ENCODE measurements around the gene AOC2. TPM values are rescaled to one million over a fixed set of nuclear protein-coding genes. Genes with fewer than 3 reads are reported as not detected.

Gene AOC2, protein sequence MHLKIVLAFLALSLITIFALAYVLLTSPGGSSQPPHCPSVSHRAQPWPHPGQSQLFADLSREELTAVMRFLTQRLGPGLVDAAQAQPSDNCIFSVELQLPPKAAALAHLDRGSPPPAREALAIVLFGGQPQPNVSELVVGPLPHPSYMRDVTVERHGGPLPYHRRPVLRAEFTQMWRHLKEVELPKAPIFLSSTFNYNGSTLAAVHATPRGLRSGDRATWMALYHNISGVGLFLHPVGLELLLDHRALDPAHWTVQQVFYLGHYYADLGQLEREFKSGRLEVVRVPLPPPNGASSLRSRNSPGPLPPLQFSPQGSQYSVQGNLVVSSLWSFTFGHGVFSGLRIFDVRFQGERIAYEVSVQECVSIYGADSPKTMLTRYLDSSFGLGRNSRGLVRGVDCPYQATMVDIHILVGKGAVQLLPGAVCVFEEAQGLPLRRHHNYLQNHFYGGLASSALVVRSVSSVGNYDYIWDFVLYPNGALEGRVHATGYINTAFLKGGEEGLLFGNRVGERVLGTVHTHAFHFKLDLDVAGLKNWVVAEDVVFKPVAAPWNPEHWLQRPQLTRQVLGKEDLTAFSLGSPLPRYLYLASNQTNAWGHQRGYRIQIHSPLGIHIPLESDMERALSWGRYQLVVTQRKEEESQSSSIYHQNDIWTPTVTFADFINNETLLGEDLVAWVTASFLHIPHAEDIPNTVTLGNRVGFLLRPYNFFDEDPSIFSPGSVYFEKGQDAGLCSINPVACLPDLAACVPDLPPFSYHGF
- polyA plus RNA-seq (2014; cell fraction: cytosol; rRNA removed), result 0.41 TPM in 1 of 2 replicates, not detected in the other
- 0.49 and 1.3 TPM in 2 replicates for polyA plus RNA-seq (2014; cell fraction: nucleus; rRNA removed)

- no peak for DNase-seq (ENCODE audit: low spot score)
Measured at GRCh38 chr17:42844271-42844670, at the start of gene AOC2. Gene AOC2 (plus strand): TSS chr17:42844580. CDS start chr17:42844627, 47 bp downstream.

DNA sequence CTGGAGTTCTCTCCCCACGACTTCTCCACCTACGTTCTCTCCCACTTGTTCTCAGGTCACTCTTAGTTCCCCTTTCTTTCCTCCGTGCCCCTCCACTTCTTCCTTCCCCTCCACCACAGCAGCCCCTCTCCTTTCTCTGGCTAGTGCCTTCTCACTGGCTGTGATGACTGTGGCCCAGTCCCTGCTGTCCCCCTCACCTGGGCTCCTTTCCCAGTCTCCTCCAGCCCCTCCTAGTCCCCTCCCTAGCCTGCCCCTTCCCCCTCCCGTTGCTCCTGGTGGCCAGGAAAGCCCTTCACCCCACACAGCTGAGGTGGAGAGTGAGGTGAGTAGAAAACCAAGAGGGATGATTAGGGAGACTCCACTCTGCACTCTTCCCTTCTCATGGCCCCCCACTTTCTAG lies 49.3 kb upstream of the AOC2 start:
- no peak for DNase-seq (ENCODE audit: low spot score)

- no peak for DNase-seq (ENCODE audit: low spot score)
Measured at GRCh38 chr17:42795465-42795864, 48.9 kb upstream of the AOC2 start.

- no peak for DNase-seq (ENCODE audit: low spot score)
Measured at GRCh38 chr17:42796066-42796758, 48.2 kb upstream of the AOC2 start.

DNA sequence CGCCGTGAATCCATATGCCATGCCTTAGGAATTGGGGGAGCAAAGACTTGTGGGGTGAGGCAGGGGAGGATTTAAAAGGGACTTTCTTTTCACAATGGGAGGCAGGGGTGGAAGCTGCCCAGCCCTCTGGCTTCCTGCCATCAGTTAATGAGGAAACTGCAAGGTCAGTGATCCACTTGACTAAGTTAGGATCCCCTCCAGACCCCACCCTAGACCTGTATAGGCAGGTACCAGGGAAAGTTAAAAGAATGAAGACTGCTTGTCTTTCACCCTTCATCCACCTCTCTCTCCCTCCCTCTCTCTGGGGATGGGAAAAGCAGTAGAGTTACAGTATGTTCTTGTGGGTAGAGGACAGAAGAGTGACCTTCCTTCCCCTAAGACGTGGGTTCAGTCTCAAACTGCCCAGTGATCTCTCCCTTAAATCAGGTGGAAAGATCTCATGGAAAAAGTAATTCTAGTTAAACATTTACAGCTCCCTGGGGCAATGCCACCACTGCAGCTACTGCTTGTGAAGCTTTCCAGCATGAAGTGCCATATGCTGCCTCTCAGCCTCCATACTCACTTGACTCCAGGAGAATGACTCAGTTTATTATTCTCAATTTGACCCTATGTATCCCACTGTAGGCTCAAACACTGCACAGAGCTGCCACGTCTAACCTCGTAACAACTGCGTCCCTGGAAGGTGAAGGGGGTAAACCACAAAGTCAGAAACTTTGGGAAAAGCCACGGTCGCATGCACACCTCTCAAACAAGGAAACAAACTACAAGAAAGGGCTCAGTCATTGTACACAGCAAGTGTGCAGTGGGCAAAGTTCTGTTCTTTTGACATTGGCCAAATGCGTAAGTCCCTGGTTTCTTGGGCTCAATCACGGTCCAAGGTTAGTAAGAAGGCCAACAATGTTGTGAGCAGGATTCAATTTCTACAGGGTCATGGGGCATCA lies 47.0 kb upstream of the AOC2 start:
- no peak for DNase-seq (ENCODE audit: low spot score)

- no peak for DNase-seq (ENCODE audit: low spot score)
Measured at GRCh38 chr17:42798011-42798382, 46.4 kb upstream of the AOC2 start.

GRCh38 chr17:42798383-42799380 lies 45.7 kb upstream of the AOC2 start, which contains the start of the genes CNTD1 and COA3:
Gene CNTD1 (plus strand): TSS chr17:42798861. CDS start chr17:42799068, 207 bp downstream.
Gene COA3 (minus strand): TSS chr17:42798704. CDS start chr17:42798681, 23 bp downstream.
- peak; percentile 92 for DNase-seq (ENCODE audit: low spot score)

DNA sequence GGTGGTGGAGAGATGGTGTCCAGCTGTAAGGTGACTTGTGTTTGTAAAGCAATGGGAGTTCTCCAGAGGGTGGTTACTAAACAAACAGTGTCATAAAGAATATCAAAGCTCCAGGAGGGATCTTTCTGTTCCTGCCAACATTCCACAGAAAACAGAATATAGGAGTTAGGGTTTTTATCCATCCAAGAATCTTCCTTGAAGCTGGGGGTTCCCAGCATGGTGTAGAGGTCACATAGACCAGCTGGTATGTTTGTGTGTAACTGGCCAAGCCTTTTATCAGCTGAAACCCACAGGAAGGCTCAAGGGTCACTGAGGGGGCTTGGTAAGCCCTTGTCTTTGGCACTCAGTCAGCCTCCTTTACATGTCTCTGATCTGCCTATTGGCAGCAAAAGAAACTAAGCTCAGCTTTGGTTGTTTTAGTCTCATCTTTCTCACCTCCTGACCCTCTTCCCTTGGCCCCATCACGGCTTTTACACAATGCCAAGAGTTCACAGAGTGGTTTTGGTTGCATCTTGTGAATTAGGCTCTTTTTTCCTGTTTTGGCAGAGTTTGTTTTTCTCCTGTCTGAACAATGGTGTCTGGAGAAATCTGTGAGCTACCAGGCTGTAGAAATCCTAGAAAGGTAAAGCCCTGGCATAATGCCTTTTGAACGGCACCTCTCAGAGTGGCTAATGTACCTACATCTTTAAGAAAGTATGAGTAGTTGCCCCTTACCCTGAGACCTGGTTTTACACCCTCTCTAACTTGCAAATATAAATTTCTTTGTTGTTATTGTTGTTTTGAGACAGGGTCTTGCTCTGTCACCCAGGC lies 41.1 kb upstream of the AOC2 start:
- DNase-seq (ENCODE audit: low spot score), result no peak

DNA sequence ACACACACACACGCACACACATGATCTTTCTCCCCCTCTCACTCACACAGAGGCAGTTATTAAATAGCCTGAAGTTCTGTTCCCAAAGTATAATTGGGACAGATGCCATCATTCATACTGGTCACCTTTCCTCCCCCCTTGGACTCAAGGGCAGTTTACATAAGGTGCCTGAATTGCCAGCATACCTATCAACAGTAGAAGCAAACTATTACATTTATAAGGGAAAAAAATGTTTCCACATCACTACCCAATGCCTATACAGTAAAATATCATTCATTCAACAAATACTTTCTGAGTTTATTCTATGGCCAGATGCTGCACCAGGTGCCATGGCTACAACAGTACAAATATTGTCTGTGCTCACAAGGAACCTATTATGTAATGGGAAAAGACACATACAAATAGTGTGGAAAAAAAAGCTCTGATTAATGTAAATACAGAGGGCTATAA lies 39.4 kb upstream of the AOC2 start:
- no peak for DNase-seq (ENCODE audit: low spot score)

GRCh38 chr17:42806249-42806648 lies 38.1 kb upstream of the AOC2 start:
- no peak for DNase-seq (ENCODE audit: low spot score)

GRCh38 chr17:42809250-42809649 lies 35.1 kb upstream of the AOC2 start:
- no peak for DNase-seq (ENCODE audit: low spot score)

GRCh38 chr17:42814633-42815399 lies 29.6 kb upstream of the AOC2 start:
- DNase-seq (ENCODE audit: low spot score), result no peak

DNA sequence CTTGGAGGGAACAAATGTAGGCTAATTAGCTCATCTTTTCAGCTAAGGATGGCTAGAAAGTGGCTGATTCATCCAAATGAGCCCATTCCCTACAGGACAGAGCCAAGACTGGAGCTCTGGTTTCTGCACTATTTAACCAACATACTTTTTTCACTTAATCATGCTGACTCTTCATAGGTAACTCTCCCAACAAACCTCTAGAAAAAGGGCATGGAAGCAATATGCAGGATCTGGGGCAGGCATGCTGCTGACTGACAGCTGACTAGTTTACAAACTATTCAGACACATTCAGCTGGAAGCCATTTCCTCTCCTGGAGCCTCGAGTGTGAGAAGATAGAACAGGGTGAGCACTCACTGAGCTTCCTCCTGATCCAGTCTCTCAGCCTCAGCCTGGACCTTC lies 26.5 kb upstream of the AOC2 start:
- DNase-seq (ENCODE audit: low spot score), result no peak

- no peak for DNase-seq (ENCODE audit: low spot score)
Measured at GRCh38 chr17:42818379-42818778, 26.0 kb upstream of the AOC2 start.

DNA sequence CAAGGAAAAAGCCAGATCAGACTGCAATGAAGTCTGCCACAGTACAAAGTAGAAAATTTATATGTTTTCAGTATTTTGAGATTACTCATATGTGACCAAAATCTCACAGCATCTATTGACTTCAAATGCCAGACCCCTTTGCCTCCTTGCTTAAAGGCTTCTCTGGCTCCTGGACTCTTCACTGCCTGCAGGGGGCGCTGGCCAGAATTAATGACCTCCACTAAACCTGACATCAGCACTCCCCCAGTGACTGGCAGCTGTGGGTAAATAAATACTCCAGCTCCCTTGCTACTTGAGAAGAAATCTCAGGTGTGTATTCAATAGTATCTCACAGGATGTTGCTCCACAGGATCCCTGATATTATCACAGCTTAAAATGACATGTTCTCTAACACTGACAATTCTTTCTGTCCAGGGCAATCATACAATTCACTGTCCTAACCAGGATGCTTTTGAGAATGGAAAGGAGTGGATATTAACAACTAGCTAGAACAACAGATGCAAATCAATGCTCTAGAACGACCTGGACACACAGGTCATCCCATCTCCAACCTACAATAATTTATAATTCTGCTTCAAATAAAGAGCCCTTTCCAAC lies 24.3 kb upstream of the AOC2 start:
- peak; percentile 62 for DNase-seq (ENCODE audit: low spot score)

DNA sequence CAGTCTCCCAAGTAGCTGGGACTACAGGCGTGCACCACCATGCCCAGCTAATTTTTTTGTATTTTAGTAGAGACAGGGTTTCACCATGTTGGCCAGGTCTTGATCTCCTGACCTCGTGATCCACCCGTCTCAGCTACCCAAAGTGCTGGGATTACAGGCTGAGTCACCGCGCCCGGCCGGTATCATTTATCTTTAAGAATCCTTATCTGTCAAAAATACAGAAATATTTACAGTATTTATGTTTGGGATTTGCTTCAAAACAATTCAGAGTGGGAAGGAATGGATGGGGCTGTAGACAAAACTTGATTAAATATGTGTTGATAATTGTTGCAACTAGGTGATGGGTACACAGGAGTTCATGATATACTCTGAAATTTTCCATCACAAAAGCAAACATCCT lies 23.2 kb upstream of the AOC2 start:
- no peak for DNase-seq (ENCODE audit: low spot score)

DNA sequence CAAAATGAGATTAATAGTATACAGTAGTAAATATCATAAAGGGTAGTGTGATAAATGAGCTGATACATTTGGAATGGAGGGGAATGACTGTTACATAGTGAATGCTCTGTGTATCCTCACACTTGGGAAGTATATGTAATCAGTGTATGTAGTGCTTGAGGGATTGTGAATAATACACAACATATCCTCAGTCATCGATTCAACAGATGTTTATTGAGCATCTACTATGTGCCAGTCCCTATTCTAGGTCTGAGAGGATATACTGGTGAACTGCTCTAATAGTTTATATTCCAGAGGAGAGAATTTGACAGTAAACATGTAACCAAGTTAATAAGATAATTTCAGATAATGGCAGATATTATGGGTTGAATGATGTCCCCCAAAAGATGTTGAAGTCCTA lies 16.9 kb upstream of the AOC2 start:
- no peak for DNase-seq (ENCODE audit: low spot score)
